ENCODE results near the gene CLDN15.
"Not testable (repeated sequence)": the region's sequence is repeated elsewhere in the genome, so short reads cannot be mapped to it uniquely, and the experiment has no call there.

The CLDN15 gene

DNA sequence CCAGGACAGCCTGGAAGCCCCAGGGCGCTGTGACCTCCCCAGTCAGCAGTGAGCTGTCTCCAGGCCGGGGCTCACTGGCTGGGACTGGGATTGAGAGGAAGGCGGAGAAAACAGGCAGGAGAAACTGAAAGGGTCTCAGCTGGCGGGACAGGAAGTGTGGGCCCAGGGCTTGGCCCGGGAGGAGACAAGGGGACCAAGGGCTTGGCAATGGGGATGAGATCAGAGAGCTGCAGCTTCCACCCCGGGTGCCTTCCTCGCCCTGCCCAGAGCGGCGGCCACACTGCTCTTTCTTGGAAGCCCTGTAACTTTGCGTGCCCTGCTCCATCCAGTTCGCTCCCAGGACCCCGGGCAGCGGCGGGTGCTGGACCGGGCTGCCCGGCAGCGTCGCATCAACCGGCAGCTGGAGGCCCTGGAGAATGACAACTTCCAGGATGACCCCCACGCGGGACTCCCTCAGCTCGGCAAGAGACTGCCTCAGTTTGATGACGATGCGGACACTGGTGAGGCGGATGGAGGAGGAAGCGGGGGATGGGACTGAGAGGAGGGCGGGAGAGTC is 15.2 kb downstream of the CLDN15 start:
- DNase-seq (ENCODE audit: low read depth), result no peak

DNA sequence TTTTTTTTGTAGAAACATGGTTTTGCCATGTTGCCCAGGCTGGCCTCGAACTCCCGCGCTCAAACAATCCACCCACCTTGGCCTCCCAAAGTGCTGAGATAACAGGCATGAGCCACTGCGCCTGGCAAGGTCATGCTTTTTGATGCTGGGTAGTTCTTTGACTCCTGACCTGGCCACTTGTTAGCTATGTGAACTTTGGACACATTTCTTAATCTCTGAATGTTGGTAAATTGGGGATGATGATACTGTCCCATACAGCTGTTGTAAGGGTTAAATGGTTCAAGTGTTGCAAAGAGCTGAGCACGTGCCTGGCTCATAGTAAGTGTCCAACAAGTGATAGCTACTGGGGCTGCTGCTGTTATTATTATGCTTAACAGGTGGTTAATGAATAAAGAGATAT is 17.3 kb downstream of the CLDN15 start:
- no peak for DNase-seq (ENCODE audit: low read depth)

DNA sequence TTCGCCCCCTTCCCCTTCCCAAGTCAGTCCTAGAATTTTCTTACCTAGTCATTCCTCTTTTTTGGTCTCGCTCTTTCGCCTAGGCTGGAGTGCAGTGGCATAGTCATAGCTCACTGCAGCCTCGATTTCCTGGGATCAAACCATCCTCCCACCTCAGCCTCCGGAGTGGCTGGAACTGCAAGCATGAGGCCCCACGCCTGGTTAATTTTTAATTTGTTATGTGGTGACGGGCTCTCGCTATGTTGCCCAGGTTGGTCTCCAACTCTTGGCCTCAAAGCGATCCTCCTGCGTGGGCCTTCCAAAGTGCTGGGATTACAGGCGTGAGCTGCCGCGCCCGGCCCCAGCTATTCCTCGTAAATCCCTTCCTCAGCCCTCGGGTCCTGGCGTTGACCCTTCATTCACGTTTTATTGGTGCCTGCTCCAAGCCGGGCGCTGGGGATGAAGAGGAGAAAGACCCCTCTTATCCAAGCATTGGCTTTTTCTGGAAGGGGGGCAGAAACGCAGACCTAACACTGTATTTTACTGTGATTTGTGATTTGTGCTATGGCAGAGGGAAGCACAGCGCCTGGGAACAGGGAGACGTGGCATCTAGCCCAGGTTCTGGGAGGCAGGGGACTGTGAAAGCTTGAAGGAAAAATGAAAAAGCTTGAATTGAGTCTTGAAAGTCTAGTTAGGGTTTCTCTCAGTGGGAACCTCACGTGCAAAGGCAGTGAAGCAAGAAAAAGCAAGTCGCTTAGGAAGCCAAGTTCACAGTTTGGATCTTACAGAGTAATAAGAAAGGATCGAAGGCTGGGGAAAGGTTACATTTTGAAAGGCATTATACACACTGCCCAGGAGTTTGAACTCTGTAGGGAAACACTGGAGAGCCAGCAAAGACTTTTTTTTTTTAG is 19.1 kb downstream of the CLDN15 start:
- DNase-seq (ENCODE audit: low read depth), result no peak

DNA sequence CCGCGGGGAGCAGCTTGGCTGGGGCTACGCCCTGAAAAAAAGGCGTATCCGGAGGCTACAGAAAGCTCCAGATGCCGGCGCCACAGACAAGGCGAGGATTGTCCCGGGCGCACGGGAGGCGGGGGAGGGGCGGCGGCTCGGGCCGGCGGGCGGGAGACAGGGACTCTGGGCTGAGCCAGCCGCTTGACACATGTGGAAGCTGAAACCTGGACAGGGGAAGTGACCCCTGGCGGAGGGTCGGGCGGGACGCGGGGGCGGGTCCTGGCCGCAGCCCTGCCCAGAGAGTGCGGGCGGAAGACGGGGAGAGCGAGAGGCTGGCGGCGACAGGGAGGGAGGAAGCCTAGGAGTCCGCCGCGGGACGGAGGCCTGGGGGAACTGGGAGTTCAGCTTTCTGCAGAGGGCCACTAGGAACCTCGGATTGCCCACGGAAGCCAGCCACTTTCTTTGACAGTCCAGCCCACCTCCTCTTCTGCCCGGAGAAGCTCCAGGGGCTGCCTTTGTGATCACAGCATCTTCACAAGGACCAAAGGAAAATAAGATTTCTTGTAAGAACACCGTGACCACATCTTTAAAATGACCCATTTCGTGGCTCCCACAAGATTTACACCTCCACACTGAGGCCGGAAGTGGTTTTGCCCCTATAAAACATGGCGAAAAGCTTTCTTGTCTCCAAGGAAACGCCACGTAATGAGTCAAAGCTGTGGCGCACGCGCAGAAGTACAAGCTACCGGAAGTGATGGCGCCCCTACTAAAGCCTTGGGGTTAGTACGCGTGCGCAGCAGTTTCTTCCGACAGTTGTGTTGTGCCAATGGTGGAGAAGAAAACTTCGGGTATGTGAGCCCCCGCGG is 20.0 kb downstream of the CLDN15 start, which contains the start of the genes PLOD3 and ZNHIT1:
TSS of gene PLOD3 (minus strand) at position 194 of the 848 bp plus-strand sequence. CDS start 307 bp downstream, outside the sequence.
TSS of gene ZNHIT1 (plus strand) at position 778 of the 848 bp plus-strand sequence. CDS start at position 809, 31 bp downstream.
- peak; percentile 88 for DNase-seq (ENCODE audit: low read depth)

DNA sequence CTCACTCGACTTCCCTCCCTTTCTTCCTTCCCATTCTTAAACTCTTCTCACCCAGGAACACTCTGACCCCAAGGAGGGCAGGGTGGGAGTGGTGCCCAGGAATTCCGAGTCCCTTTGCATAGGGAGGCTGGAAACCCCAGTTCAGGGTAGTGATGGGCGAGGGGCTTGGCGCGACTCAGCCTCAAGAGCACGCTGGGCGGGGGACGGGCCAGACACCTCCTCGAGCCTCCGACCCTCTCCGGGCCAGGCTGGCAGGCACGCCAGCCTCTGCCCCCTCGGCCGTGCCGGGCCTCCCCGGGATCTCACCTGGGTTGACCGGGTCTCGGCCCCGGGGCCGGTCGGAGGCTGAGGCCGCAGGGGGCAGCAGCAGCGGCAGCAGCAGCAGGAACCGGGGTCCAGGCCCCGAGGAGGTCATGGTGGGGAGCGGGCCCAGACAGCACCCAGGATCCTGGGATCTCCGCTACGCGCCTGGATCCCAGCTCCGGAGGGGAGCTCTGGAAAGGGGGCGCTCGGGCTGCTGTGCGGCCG is 20.7 kb downstream of the CLDN15 start:
- DNase-seq (ENCODE audit: low read depth), result no peak

DNA sequence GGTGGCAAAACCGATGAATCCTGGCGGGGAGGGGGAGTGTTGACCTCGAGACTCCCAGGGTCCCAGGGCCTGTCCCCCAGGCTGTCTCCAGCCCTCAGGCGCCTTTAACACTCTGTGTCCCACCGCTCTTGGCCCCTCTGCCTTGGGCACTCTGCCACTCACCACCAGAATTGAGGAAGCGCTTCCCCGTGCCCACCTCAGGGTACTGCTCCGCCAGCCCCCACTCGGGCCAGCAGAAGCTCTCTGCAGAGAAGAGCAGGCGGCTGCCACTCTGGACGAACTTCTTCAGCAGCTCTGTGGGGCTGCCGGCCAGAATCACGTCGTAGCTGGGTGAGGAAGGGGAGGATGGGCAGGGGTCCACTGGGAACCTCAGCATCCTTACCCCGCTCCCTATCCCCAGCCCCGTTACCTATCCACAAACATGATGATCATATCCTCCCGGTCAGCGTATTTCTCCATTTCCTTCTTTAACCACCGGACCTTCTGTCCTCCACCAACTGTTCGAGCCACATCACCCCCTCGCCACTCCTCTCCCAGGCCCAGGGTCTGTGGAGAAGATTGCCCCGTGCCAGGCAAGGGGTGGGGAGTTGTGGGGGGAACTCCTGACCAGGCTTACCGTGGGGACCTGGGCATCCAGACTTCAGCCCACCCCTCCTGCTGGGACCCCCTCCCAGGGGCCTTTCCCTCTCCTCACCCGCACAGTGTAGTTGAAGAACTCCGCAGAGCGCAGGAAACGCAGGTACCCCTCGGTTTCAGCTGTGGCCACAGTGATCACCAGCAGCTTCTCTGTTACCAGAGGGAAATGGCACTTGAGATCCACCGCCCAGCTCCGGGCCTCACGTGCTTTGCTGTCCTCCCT is 21.4 kb downstream of the CLDN15 start:
- DNase-seq (ENCODE audit: low read depth), result no peak

DNA sequence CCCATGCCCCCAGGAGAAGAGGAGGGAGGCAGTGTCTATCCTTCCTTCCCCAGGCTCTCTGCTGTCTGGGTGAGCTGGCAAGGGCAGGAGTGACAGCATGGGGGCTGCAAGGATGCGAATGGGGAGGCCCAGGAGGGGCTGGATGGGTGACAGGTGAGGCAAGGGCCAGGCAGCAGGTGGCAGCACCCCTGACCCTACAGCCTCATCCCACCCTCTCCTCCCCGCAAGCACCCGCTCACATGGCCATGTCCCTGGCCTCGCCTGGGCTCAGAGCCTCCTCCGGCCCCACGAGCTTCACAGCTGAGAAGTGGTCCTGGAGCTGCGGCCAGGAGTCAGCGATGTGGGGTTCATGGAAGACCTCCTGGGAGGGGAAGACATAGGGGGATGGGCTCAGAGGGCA is 25.6 kb downstream of the CLDN15 start:
- no peak for DNase-seq (ENCODE audit: low read depth)

DNA sequence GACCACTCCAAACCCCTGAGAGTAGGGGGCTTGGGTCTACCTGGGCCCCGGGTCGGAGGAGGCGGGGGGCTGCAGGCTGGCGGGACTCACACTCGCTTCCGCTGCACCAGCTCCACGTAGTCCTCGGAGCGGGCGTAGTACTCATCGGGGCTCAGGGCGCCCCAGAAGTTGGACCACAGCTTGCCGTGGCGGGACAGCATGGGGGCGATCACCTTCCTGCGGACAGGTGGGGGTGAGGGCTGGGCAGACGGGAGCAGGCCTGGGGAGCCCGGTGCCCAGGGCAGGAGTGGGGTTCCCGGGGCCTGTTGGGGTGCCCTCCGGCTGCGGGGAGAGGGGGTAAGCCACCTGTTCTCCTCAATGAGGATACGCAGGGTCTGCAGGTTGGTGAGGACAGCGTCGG is 26.1 kb downstream of the CLDN15 start:
- DNase-seq (ENCODE audit: low read depth), result no peak

DNA sequence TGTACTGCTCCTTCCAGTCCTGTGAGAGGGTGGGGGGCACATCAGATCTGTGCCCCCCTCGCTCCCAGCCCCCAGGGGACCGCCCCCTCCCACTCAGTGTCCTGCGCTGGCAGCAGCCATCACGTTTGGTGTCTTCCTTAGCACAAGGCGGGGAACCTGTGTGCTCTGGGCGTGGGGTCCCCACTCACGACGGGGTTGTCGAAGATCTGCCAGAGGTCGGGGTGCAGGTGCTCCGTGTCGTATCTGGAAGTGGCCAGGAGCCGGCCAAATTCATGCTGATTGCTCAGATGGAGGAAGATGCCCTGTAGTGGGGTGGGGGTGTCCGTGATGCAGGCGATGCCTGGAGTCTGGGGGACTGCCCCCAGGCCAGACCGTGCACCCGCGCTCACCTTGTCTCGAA is 27.5 kb downstream of the CLDN15 start:
- DNase-seq (ENCODE audit: low read depth), result no peak

DNA sequence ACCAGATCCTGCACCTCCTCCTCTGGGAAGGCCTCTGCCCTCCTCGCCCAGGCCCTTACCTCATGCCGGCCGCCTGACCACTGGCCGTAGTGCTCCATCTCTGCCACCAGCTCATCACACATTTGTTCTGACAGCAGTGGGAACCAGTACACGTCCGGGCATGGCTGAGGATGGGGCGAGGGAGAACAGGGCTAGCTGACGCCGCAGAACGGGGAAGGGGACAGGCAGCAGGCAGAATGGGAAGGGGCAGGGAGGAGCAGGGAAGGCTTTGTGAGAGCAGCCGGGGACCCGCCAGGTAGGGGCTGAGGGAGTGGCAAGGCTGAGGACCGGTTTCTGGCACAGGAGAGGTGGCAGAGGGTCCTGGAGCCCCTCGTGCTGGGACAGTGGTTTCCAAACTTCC is 28.8 kb downstream of the CLDN15 start:
- DNase-seq (ENCODE audit: low read depth), result no peak

DNA sequence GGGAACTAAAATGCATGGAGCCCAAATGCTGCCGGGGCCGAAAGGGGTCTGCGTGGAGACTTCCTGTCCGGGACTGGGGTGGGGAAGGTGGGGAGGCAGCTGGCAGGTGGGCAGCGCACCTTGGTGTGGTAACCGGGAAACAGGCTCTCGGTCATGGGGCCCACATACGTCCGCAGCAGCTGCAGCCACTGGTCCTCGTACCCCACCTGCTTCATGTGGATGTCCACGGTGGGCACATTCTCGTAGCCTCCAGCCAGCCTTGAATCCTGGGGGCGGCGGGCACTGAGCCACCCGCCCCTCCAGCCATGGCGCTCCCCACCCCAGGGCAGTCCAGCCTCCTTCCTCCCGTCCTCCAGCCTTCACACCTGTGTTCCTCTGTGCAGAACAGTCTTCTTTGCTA is 30.1 kb downstream of the CLDN15 start:
- no peak for DNase-seq (ENCODE audit: low read depth)

DNA sequence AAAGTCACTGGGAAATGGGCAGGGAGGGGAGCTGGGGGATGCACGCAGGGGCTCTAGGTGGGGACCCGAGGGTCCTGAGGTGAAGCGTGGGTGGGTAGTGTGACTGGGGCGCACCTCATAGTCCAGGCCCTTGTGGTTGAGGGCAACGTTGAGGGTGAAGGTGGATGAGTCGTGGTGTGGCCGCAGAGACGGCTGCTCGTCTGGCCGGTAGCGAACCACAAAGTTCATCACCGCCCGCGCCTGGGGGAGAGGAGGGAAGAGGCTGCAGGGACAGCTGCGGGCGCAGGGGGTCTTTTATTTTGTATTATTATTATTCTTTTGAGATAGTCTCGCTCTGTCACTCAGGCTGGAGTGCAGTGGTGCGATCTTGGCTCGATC is 30.9 kb downstream of the CLDN15 start:
- no peak for DNase-seq (ENCODE audit: low read depth)

DNA sequence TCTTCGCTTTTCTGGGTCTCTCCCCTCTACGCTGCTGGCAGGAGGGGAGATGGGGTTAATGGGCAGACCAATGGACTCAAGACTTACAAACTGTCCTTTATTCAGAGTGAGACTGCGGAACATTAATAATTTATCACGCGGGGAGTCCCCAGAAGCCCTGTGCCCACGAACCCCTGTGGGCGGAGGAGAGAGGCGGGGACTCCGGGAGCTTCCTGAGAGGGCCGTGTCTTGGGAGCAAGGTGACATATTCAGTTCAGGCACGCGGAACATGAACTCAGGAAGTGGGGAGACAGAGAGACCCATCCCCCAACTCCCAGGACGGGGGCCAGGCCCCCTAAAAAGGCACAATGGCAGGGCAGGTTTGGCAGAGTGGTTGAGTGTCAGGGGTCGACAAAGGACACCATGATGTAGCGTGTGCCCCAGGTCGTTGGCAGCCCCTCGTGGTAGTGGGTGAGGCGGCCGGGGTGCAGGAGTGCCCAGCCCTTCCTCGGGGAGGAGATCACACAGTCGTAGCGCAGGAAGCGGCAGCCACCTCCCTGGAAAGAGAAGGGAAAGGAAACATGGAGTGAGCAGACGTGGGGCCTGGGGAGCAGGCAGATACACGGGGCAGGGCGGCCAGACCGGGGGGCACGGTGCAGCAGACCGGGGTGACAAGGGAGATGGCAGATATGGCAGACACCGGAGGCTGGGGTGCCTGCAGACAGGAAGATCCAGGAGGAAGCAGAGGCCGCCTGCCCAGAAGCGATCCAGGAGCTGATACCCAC is 31.5 kb downstream of the CLDN15 start:
- DNase-seq (ENCODE audit: low read depth), result no peak

DNA sequence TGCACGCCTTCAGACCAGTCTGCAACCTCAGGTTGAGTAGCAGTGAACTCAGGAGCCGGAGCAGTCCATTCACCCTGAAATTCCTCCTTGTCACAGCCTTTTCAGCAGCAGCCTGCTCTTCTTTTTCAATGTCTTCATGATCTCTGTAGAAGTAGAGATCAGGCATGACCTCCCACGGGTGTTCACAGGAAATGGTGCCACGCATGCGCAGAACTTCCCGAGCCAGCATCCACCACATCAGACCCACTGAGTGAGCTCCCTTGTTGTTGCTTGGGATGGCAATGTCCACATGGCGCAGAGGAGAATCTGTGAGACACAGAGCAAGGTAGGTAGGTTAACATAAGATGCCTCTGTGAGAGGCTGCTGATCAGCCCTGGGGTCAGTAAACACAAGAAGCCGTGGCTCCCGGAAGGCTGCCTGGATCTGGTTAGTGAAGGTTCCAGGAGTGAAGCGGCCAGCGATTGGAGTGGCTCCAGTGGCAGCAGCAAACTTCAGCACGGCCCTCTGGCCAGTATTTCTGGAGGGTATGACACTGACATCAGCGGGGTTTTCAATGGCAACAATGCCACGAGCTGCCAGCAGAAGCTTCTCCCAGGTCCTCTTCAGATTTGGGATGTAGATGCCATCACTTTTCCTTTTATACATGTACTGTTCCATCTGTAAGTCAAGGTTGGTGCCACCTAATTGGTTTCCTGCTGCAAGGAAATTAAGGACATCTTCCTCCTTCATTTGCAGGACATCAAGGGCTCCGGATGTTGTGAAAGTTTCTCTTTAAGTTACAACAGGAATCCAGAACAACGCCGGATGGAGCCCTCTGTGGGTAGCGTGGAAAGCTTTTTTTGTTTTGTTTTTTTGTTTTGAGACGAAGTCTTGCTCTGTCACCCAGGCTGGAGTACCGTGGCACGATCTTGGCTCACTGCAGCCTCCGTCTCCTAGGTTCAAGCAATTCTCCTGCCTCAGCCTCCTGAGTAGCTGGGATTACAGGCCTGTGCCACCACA is 33.6 kb downstream of the CLDN15 start:
- not testable (repeated sequence) for DNase-seq (ENCODE audit: low read depth)

DNA sequence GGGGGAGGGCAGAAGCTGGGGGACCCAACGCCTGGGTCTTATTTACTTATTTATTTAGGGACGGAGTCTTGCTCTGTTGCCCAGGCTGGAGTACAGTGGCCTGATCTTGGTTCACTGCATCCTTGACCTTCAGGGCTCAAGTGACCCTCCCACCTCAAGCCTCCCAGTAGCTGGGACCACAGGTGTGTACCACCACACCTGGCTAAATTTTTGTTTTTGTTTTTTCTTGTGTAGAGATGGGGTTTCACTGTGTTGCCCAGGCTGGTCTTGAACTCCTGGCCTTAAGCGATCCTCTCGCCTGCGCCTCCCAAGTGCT is 35.0 kb downstream of the CLDN15 start:
- no peak for DNase-seq (ENCODE audit: low read depth)

DNA sequence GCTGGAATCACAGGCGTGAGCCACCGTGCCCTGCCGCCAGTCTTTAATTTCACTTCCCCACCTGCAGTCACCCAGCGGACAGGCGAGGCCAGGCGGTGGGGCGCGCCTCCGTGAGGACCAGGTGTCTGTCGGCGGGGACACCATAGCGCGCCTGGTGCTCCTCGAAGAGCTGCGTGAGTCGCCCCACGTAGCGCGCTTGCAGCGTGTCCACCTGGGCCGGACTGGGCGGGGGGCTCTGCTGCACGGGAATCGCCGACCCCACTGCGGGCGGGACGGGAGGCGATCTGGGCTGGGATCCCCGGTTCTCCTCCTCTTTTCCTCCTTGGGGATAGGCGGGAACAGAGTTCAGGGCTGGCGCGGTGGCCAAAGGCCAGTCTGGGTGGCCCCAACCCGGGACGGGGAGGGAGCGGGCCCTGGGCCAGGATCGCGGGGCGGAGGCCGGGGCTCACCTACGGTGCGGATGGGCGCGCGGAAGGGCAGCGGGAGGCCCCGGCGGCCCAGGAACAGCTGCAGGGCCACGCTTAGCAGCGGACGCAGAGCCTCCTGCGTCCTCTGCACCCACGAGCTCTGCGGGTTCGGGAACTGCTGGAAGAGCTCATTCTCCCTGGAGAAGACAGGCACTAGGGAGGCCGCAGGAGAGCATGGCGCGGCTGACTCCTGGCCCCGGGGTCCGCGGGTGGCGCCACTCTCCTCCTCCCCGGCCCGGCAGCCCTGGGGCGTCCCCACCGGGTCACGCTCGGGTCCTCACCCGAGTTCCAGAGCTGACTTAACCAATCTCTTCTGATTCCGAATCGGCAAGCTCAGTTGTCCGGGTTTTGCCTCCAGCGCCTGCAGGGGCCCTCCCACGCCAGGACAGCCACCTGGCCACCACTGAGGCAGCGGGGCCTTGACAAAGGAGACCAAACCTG is 35.7 kb downstream of the CLDN15 start:
- DNase-seq (ENCODE audit: low read depth), result no peak

DNA sequence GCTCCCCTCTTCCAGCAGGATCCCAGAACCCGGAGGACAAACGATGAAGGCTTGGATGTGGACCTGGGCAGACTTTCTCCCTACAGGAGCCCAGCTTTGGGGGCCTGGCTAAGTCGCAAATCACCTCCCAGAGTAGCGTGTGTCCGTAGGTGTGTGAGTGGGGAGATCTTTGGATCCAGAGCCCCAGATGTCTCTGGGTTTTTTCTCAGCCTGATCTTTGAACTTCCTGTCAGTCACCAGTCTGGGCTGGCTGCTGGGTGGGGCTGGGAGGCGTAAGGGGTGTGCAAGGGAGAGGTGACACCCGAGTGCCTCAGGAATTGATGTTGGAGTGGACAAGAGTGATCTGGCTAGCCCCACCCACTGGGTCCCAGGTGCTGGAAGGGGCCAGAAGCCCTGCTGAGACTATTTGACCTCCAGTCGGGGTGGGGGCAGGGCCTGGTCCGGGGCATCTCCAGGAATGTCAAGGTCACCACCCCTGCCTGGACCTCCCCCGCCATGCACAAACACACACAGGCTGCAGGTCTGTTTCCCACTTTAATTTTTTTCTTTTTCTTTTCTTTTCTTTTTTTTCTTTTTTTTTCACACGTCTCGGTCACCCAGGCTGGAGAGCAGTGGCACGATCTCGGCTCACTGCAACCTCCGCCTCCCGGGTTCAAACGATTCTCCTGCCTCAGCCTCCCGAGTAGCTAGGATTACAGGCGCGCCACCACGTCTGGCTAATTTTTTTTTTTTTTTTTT is 36.6 kb downstream of the CLDN15 start, which contains the start of gene MOGAT3:
TSS of gene MOGAT3 (minus strand) at position 175 of the 738 bp plus-strand sequence. CDS start 182 bp downstream, outside the sequence.
- no peak for DNase-seq (ENCODE audit: low read depth)

DNA sequence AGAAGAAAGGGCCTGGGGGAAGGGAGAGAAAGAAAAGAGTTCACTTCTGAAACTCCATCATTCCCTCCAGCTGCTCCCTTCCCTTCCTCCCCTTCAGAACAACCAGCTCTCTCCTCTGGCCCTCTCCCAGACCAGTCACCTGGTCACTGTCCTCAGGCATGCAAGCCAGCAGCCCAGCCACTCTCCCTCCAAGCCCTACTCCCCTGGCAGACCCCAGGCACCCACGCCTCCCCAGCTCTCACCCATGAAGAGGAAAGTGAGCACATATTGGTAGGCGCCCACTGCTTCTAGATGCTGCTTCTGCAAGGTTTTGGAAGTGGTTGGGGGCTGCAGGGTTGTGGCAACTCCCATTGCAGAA is 37.1 kb downstream of the CLDN15 start:
- DNase-seq (ENCODE audit: low read depth), result no peak

Data from stimulated activated CD8-positive, alpha-beta memory T cell treated with anti-CD3 and anti-CD28 coated beads, Interleukin-15, amount 100 ng/mL, for 24 hours (primary cell).